K562 (cell line): Measurements from ENCODE around the gene ZWINT.

Source experiments
- ZNF174 ChIP-seq: fragments of 250-450 bp; sonication (Bioruptor Pico); IDR thresholded peaks from 2 replicates; pipeline ENCODE4 v1.4.0; 2020; ENCODE audit warnings: mild to moderate bottlenecking
- ZNF274 ChIP-seq: IDR thresholded peaks from 2 replicates; pipeline ENCODE4 v1.6.1; 2011; ENCODE audit warnings: low read depth, mild to moderate bottlenecking, low read length, moderate library complexity, borderline replicate concordance
- TF ChIP-seq, protein P1 (sequence below): sonication (generic); formaldehyde crosslinking; IDR thresholded peaks from 2 replicates; pipeline ENCODE4 v1.8.0; 2022; ENCODE audit warnings: mild to moderate bottlenecking, missing genetic modification reagents

DNA sequence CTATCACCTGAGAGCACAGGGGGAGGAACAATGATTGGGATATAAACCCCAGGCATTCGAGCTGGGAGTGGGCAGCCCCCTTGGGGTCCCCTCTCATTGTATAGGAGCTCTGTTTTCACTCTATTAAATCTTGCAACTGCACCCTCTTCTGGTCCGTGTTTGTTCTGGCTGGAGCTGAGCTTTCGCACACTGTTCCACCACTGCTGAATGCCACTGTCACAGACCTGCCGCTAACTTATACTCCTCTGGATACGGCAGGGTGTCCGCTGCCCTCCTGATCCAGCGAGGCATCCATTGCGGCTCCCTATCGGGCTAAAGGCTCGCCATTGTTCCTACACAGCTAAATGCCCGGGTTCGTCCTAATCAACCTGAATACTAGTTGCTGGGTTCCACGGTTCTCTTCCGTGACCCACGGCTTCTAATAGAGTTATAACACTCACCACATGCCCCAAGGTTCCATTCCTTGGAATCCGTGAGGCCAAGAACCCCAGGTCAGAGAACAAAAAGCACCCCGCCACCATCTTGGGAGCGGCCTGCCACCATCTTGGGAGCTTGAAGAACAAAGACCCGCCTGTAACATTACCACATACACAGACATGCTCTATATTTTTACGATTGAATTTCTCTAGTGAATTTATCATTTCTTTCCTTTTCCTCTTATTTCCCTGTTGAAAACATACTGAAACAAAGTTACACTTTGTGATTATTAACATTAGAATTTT lies 9.0 kb downstream of the ZWINT start:
- TF ChIP-seq ZNF174 (CRISPR knock-in tag) (no peak), ZNF274 (no peak)
- TF ChIP-seq, protein P1, sequence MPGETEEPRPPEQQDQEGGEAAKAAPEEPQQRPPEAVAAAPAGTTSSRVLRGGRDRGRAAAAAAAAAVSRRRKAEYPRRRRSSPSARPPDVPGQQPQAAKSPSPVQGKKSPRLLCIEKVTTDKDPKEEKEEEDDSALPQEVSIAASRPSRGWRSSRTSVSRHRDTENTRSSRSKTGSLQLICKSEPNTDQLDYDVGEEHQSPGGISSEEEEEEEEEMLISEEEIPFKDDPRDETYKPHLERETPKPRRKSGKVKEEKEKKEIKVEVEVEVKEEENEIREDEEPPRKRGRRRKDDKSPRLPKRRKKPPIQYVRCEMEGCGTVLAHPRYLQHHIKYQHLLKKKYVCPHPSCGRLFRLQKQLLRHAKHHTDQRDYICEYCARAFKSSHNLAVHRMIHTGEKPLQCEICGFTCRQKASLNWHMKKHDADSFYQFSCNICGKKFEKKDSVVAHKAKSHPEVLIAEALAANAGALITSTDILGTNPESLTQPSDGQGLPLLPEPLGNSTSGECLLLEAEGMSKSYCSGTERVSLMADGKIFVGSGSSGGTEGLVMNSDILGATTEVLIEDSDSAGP (CRISPR knock-in tag), result no peak
